NB4 (cell line): ENCODE results near the gene FNDC1.
"Not testable (repeated sequence)": the region's sequence is repeated elsewhere in the genome, so short reads cannot be mapped to it uniquely, and the experiment has no call there.

Experiments used
- CTCF ChIP-seq: IDR thresholded peaks from one replicate; pipeline ENCODE4 v1.5.1; 2012; ENCODE audit warnings: low read depth, low read length
- POLR2A ChIP-seq: IDR thresholded peaks from 2 replicates; pipeline ENCODE4 v1.6.1; 2011; ENCODE audit warnings: mild to moderate bottlenecking; ENCODE audit not compliant: insufficient read length; ENCODE audit errors: extremely low read depth

- TF ChIP-seq CTCF, POLR2A: not testable (repeated sequence)
These were observed 45.4 kb upstream of the FNDC1 start for GRCh38 chr6:159123831-159124230.
